Activated naive CD8-positive, alpha-beta T cell treated with anti-CD3 and anti-CD28 coated beads, Interleukin-2, amount 50 U/mL, for 24 hours (primary cell): ENCODE measurements around the gene TMEM38B.

ENCODE experiments used
- ATAC-seq: fragments of 150-1000 bp; cut with Tn5 transposase; one replicate; pipeline ENCODE4 v1.10.0; 2021
- DNase-seq: peaks from one replicate; pipeline ENCODE4 v3.0.0; 2021
- H3K27ac Mint-ChIP-seq: one replicate; pipeline ENCODE4 v1.8.0; 2021; ENCODE audit warnings: mild to moderate bottlenecking, mixed read lengths
- H3K27me3 Mint-ChIP-seq: one replicate; pipeline ENCODE4 v1.8.0; 2021; ENCODE audit warnings: mixed read lengths
- H3K36me3 Mint-ChIP-seq: one replicate; pipeline ENCODE4 v1.8.0; 2021; ENCODE audit warnings: low read depth, mixed read lengths
- H3K4me1 Mint-ChIP-seq: one replicate; pipeline ENCODE4 v1.8.0; 2021; ENCODE audit warnings: mixed read lengths
- H3K4me3 Mint-ChIP-seq: one replicate; pipeline ENCODE4 v1.8.0; 2021; ENCODE audit warnings: mild to moderate bottlenecking, moderate library complexity, mixed read lengths
- H3K9me3 Mint-ChIP-seq: one replicate; pipeline ENCODE4 v1.8.0; 2021; ENCODE audit warnings: mixed read lengths

Gene TMEM38B, protein sequence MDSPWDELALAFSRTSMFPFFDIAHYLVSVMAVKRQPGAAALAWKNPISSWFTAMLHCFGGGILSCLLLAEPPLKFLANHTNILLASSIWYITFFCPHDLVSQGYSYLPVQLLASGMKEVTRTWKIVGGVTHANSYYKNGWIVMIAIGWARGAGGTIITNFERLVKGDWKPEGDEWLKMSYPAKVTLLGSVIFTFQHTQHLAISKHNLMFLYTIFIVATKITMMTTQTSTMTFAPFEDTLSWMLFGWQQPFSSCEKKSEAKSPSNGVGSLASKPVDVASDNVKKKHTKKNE

DNA sequence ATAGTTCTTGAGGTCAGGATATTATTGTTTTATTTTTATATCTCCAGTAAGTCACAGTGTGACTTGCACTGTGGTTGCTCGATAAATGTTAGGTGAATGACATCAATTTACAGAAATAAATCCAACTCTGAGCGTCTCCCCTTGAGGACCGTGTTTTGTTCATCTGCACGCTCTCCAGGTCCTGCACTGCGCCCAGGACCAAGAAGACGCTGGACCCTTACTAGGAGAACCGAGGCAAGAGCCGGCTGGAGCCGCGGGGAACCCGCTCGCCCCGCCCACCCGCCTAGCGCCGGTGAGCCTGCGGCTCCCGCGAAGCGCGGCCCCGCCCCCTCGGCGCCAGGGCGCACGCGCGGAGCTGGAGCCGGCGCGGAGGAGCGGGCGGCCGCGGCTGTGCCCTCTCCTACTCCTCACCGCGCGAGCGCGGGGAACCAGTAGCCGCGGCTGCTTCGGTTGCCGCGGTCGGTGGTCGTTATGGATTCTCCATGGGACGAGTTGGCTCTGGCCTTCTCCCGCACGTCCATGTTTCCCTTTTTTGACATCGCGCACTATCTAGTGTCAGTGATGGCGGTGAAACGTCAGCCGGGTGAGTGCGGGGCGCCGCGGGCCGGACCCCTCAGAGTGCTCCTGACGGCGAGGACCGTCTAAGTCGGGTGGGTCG is at the start of gene TMEM38B:
Gene TMEM38B, plus strand, starts transcription at position 352 of the 658 bp plus-strand sequence. Its CDS starts 120 bp downstream, at position 472.
- H3K4me1 Mint-ChIP-seq = peaks cover 24% of the 10 kb centered on the region
- H3K27me3 Mint-ChIP-seq = peaks cover 28% of the 10 kb centered on the region
- no peaks in the 10 kb centered on the region for H3K9me3 Mint-ChIP-seq
- H3K27ac Mint-ChIP-seq = peak within 1 kb of the TSS; percentile 69
- DNase-seq (peak; percentile 84), ATAC-seq (peak; percentile 83)
- H3K4me3 Mint-ChIP-seq = peak within 1 kb of the TSS; percentile 88
- no peaks in the 10 kb centered on the region for H3K36me3 Mint-ChIP-seq

DNA sequence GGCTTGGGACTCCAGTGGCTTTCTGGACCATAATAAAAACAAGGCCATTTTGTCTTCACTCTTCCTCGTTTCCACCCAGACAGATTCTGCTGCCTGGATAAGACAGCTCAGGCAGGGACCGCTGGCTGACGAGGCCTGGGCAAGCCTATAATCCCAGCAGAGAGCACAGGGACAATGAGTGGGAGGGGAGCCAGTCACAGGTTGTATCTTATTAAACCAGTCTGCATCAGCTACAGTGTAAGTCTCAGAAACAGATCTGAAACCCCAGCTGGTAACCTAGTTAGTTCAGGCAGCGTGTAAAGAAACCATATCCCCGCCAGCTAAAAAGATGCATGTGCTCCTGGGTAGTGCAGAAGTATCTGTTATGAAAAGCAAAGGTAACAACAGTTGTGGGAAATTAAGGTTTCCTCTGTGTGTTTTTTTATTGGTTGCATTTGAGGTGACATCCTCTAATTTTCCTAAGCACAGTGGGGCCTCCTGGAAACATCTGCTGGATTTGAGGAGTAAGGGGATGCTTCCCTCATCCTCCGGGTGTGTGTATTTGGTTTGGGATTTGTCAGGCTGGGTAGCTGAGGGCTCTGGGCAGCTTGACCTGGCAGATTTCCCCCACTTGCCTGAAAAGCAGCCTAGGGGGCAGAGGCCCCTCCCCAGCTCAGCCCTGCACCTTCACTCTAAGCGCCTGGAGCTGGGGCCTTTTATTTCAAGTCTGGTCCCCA is 47.3 kb upstream of the TMEM38B start:
- Mint-ChIP-seq H3K27ac (no peak overlapping the region), H3K9me3 (no peaks in the 10 kb centered on the region), H3K4me1 (no peaks in the 10 kb centered on the region), H3K4me3 (no peak overlapping the region), H3K36me3 (no peaks in the 10 kb centered on the region), H3K27me3 (no peaks in the 10 kb centered on the region)
- DNase-seq = no peak
- no peak for ATAC-seq

DNA sequence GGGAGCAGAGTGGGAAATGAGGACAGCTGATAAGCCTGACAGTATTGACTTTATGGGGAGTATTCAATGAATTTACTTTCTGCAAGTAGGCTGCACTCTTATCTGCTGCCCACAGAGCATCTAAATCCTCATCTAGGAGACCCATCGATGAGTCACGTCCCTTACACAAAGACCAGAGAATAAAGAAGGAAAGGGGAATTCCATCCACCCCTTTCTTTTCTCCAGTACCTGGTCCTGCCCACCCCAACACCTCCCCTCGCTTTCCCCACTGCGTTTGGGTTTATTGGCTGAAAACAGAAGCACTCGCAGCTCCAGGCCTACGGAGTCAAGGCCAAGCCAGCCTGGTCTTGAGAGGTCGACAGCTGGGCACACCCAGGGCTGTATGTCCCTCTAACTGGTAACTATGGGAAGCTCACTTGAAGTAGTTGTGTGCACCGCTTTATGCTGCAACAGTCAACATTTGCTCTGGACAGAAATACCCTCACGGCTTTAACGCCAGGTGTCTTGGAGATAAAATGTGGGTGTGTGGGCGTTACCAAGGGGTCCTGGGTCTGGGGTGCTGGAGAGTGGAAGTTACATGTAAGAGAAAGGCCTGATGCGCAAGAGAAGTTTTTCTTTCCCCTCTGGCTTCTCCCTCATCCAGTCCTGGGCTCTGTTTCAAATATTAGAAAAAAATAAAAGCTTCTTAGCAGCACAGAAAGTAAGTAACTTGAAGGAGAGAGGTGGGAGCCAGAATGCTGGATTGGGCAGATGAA is 46.6 kb upstream of the TMEM38B start:
- ATAC-seq (no peak), DNase-seq (no peak)
- H3K9me3 Mint-ChIP-seq = no peaks in the 10 kb centered on the region
- no peaks in the 10 kb centered on the region for H3K36me3 Mint-ChIP-seq
- H3K4me3 Mint-ChIP-seq = no peak overlapping the region
- H3K27me3 Mint-ChIP-seq = no peaks in the 10 kb centered on the region
- H3K27ac Mint-ChIP-seq = no peak overlapping the region
- no peaks in the 10 kb centered on the region for H3K4me1 Mint-ChIP-seq

DNA sequence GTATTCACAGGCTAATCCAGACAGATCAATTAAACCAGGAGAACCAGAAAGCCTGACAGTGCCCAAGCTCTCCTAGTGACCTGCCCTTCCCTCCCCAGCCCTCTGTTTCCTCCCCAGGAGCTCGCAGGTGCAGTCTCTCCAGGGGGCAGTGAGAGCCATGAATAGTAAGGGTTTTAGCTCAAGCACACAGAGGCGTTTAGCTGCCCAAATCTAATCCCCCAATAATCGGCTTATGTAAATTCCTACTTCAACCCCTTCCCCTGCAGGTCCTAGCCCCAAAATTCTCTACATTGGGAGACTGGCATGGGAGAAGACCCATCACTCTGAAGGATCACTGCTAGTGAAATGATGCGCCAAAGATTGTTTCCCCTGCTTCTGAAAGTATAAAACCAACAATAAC is 42.5 kb upstream of the TMEM38B start:
- H3K27ac Mint-ChIP-seq = no peak overlapping the region
- no peak for ATAC-seq
- peaks cover 16% of the 10 kb centered on the region for H3K27me3 Mint-ChIP-seq
- no peak for DNase-seq
- no peaks in the 10 kb centered on the region for H3K36me3 Mint-ChIP-seq
- H3K4me1 Mint-ChIP-seq = peaks cover 4% of the 10 kb centered on the region
- H3K9me3 Mint-ChIP-seq = no peaks in the 10 kb centered on the region
- H3K4me3 Mint-ChIP-seq = no peak overlapping the region

DNA sequence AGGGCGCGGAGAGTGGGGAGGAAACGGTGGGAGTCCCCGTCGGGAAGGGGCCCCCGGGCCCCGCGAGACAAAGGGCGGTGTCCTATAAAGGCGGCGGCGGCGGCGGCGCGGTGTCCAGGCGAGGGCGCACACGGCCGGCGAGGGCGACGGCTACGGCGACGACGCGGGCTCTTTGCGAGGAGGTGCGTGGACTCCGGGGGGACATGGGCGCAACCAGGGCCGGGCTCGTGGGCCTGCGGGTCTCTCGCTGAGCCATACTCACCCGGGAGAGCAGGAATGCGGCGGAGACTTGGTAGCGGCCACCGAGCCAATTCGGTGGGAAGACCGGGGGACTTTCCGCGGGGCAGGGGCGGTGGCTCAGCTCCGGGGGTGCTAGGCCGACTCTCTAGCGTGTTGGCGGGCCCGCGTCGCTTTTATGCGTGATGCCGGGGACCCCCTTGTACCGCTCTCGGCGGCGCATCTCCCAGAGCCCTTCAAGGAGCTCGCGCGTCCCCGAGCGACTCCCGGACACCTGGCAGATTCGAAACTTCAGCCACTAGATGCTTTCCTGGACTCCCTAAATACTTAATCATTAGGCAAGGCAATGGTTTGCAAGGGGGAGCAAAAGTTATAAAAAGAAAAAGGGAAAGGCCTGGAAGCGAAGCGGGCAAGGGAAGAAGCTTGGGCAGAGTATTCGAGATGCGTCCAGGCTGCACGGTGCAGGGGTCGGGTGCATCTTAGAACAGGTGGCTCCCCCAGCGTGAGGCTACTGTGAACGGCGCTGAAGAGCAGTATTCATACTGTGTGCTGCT is 38.0 kb upstream of the TMEM38B start:
- Mint-ChIP-seq H3K27ac (no peak overlapping the region), H3K4me1 (peaks cover 7% of the 10 kb centered on the region), H3K27me3 (peaks cover 35% of the 10 kb centered on the region), H3K36me3 (no peaks in the 10 kb centered on the region), H3K9me3 (no peaks in the 10 kb centered on the region), H3K4me3 (peak overlapping the region; percentile 72)
- ATAC-seq = peak; percentile 63
- DNase-seq = peak; percentile 23

GRCh38 chr9:105658351-105658750 is 36.0 kb upstream of the TMEM38B start:
- H3K27me3 Mint-ChIP-seq = peaks cover 35% of the 10 kb centered on the region
- ATAC-seq = no peak
- no peaks in the 10 kb centered on the region for H3K9me3 Mint-ChIP-seq
- no peak for DNase-seq
- no peak overlapping the region for H3K4me3 Mint-ChIP-seq
- no peaks in the 10 kb centered on the region for H3K36me3 Mint-ChIP-seq
- no peak overlapping the region for H3K27ac Mint-ChIP-seq
- H3K4me1 Mint-ChIP-seq = peaks cover 7% of the 10 kb centered on the region

GRCh38 chr9:105661011-105661410 is 33.3 kb upstream of the TMEM38B start:
- no peak for ATAC-seq
- Mint-ChIP-seq H3K4me1 (peaks cover 7% of the 10 kb centered on the region), H3K27me3 (peaks cover 24% of the 10 kb centered on the region), H3K4me3 (no peak overlapping the region), H3K9me3 (no peaks in the 10 kb centered on the region), H3K27ac (no peak overlapping the region), H3K36me3 (no peaks in the 10 kb centered on the region)
- no peak for DNase-seq

- H3K4me1 Mint-ChIP-seq = no peaks in the 10 kb centered on the region
- H3K27ac Mint-ChIP-seq = no peak within 1 kb of the TSS
- DNase-seq (no peak), ATAC-seq (no peak)
- no peak within 1 kb of the TSS for H3K4me3 Mint-ChIP-seq
- no peaks in the 10 kb centered on the region for H3K9me3 Mint-ChIP-seq
- H3K36me3 Mint-ChIP-seq = no peaks in the 10 kb centered on the region
- peaks cover 13% of the 10 kb centered on the region for H3K27me3 Mint-ChIP-seq
These were observed 31.9 kb upstream of the TMEM38B start, which contains the start of gene TAL2 for GRCh38 chr9:105662184-105663104. Gene TAL2, plus strand, starts transcription at chr9:105662457. Its CDS starts 40 bp downstream, at chr9:105662497.

DNA sequence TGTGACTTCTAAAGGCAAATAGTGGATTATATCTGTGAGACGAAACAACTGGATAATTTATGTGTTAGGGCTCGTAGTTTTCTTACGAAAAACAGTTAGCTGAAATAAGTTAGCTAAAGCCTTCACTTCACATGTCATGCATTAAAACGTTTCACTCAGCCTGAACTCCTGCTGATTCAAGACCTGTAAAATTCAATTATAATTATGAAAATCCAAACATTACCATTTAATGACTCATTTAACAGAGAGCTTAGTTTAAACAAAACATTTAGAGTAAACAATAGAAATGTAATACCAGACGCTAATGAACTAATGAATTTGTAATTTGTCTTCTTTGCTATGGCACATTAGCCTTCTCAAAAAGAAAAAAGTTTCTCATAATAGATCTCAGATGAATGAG is 30.4 kb upstream of the TMEM38B start:
- ATAC-seq = no peak
- Mint-ChIP-seq H3K9me3 (no peaks in the 10 kb centered on the region), H3K36me3 (no peaks in the 10 kb centered on the region), H3K4me1 (no peaks in the 10 kb centered on the region), H3K4me3 (no peak overlapping the region), H3K27ac (no peak overlapping the region), H3K27me3 (peaks cover 3% of the 10 kb centered on the region)
- no peak for DNase-seq

DNA sequence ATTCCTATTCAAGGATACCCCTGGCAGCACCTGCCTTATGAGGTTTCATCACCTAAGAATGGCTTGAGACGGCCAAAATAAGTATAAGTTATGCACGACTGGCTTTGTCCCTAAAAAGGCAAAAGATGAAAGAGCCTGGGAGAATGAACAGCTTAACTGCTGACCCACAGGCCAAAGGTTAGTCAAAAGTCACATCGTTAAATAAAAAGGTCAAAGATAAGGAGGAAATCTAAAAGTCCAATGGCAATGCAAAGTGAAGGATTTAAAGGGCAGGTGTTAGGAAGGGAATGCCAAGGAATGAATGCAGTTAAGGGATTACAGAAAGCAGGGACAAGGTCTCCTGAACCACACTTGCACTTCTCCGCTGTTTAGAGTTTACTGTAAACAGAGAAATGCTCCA is 26.5 kb upstream of the TMEM38B start:
- Mint-ChIP-seq H3K27me3 (no peaks in the 10 kb centered on the region), H3K4me1 (no peaks in the 10 kb centered on the region)

GRCh38 chr9:105670315-105670714 is 24.0 kb upstream of the TMEM38B start:
- H3K9me3 Mint-ChIP-seq = no peaks in the 10 kb centered on the region
- H3K4me3 Mint-ChIP-seq = no peak overlapping the region
- no peaks in the 10 kb centered on the region for H3K27me3 Mint-ChIP-seq
- ATAC-seq (no peak), DNase-seq (no peak)
- no peak overlapping the region for H3K27ac Mint-ChIP-seq
- no peaks in the 10 kb centered on the region for H3K36me3 Mint-ChIP-seq
- no peaks in the 10 kb centered on the region for H3K4me1 Mint-ChIP-seq

More for the DNA sequence above, 26.5 kb upstream of the TMEM38B start:
- no peaks in the 10 kb centered on the region for H3K36me3 Mint-ChIP-seq
- DNase-seq (no peak), ATAC-seq (no peak)
- H3K27ac Mint-ChIP-seq = no peak overlapping the region
- H3K9me3 Mint-ChIP-seq = no peaks in the 10 kb centered on the region
- H3K4me3 Mint-ChIP-seq = no peak overlapping the region

DNA sequence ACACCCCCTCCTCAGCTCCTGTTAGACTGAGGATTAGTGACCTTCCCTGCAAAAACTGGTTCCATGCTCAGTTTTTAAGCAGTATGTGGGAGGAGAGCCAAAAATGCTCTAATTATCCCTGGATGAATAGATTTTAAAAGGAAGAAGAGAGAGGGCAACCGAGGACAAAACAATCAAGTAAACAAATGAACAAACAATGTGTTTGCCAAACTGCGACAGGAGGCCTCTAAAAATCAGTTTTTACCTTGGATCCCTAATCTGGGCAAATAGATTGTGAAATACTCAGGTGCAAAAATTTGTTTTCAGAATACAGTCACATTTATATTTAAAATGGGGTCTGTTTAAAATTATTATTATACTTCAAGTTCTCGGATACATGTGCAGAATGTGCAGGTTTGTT is 23.6 kb upstream of the TMEM38B start:
- Mint-ChIP-seq H3K4me3 (no peak overlapping the region), H3K4me1 (no peaks in the 10 kb centered on the region), H3K9me3 (no peaks in the 10 kb centered on the region), H3K27ac (no peak overlapping the region), H3K27me3 (no peaks in the 10 kb centered on the region), H3K36me3 (no peaks in the 10 kb centered on the region)
- DNase-seq (no peak), ATAC-seq (no peak)

- Mint-ChIP-seq H3K4me3 (no peak overlapping the region), H3K36me3 (no peaks in the 10 kb centered on the region), H3K27me3 (no peaks in the 10 kb centered on the region), H3K9me3 (no peaks in the 10 kb centered on the region), H3K4me1 (no peaks in the 10 kb centered on the region), H3K27ac (no peak overlapping the region)
- DNase-seq (no peak), ATAC-seq (no peak)
These were observed 21.6 kb upstream of the TMEM38B start for GRCh38 chr9:105672711-105673234.
